CD14-positive monocyte (primary cell): ENCODE results near the gene PDE11A. TPM values are rescaled to one million over a fixed set of nuclear protein-coding genes. Genes with fewer than 3 reads are reported as not detected.

ENCODE experiments used
- DNase-seq, 3 donors: peaks; one replicate each; pipeline ENCODE4 v3.0.0-alpha.2; 2011 to 2022
- H2AFZ ChIP-seq: 2 replicates; pipeline ENCODE4 v1.6.0; 2012; ENCODE audit warnings: mild to moderate bottlenecking, low read depth, low read length, inconsistent platforms; ENCODE audit not compliant: insufficient read depth, poor library complexity, severe bottlenecking
- H3K27ac ChIP-seq, 2 donors: 1 replicate in 1 of 2; 2 replicates in 1 of 2; pipeline ENCODE4 v1.5.1; 2012 to 2013; ENCODE audit warnings: low read length in 2 of 2, control low read depth in 1 of 2, inconsistent platforms in 1 of 2, low read depth in 1 of 2, mild to moderate bottlenecking in 1 of 2
- H3K27me3 ChIP-seq, 2 donors: one replicate each; pipeline versions ENCODE4 v1.6.0 to v1.6.1; 2011 to 2013; ENCODE audit warnings: low read length in 2 of 2; ENCODE audit not compliant: control insufficient read depth in 2 of 2, insufficient read depth in 2 of 2
- H3K36me3 ChIP-seq, 2 donors: replicated peaks in 1 of 2; 1 replicate in 1 of 2; 2 replicates in 1 of 2; pipeline versions ENCODE4 v1.5.1 to v1.6.1; 2012 to 2013; ENCODE audit warnings: low read length in 2 of 2, control low read depth in 1 of 2, inconsistent platforms in 1 of 2, mild to moderate bottlenecking in 1 of 2; ENCODE audit not compliant: insufficient read depth in 2 of 2, control insufficient read depth in 1 of 2
- H3K4me1 ChIP-seq, 2 donors: 1 replicate in 1 of 2; 2 replicates in 1 of 2; pipeline versions ENCODE4 v1.5.1 to v1.6.1; 2012 to 2013; ENCODE audit warnings: low read length in 2 of 2, control low read depth in 1 of 2, inconsistent platforms in 1 of 2, mild to moderate bottlenecking in 1 of 2, moderate library complexity in 1 of 2; ENCODE audit not compliant: insufficient read depth in 2 of 2, control insufficient read depth in 1 of 2
- H3K4me2 ChIP-seq: replicated peaks from 2 replicates; pipeline ENCODE3; 2012; ENCODE audit warnings: low read length, moderate library complexity, mild to moderate bottlenecking; ENCODE audit not compliant: poor library complexity, severe bottlenecking; ENCODE audit errors: extremely low read depth
- H3K4me3 ChIP-seq, 3 experiments: fragments of 200-600 bp in 1 of 3; sonication (generic) in 1 of 3; replicated peaks in 1 of 3; 1 replicate in 2 of 3; 2 replicates in 1 of 3; pipeline ENCODE4 v1.5.1; 2011 to 2013; ENCODE audit warnings: low read length in 3 of 3, mild to moderate bottlenecking in 3 of 3, control low read depth in 2 of 3, low read depth in 2 of 3, inconsistent platforms in 1 of 3, moderate library complexity in 1 of 3
- H3K79me2 ChIP-seq: 2 replicates; pipeline ENCODE4 v1.6.0; 2012; ENCODE audit warnings: mild to moderate bottlenecking, control low read depth, inconsistent platforms, low read length, moderate library complexity; ENCODE audit not compliant: insufficient read depth
- H3K9ac ChIP-seq: 2 replicates; pipeline ENCODE4 v1.6.0; 2017; ENCODE audit warnings: low read length, mild to moderate bottlenecking; ENCODE audit not compliant: insufficient read depth, poor library complexity, severe bottlenecking
- H3K9me3 ChIP-seq, 2 donors: replicated peaks in 1 of 2; 1 replicate in 1 of 2; 2 replicates in 1 of 2; pipeline versions ENCODE4 v1.5.1 to v1.6.1; 2012 to 2013; ENCODE audit warnings: low read length in 2 of 2, control low read depth in 1 of 2; ENCODE audit not compliant: control insufficient read depth in 1 of 2, insufficient read depth in 1 of 2
- H4K20me1 ChIP-seq: 2 replicates; pipeline ENCODE4 v1.6.0; 2012; ENCODE audit warnings: mild to moderate bottlenecking, low read length, control low read depth, moderate library complexity; ENCODE audit not compliant: insufficient read depth
- H3K27ac Mint-ChIP-seq, 7 donors: one replicate each; pipeline ENCODE4 v1.8.0; 2020; ENCODE audit warnings: mild to moderate bottlenecking in 7 of 7, mixed read lengths in 7 of 7, moderate library complexity in 6 of 7, inconsistent platforms in 2 of 7
- H3K27me3 Mint-ChIP-seq, 3 donors: one replicate each; pipeline ENCODE4 v1.8.0; 2021 to 2022; ENCODE audit warnings: low read depth in 3 of 3, mild to moderate bottlenecking in 3 of 3, mixed read lengths in 3 of 3, moderate library complexity in 3 of 3, inconsistent platforms in 1 of 3
- H3K36me3 Mint-ChIP-seq, 2 donors: one replicate each; pipeline ENCODE4 v1.8.0; 2020; ENCODE audit warnings: mixed read lengths in 2 of 2, inconsistent platforms in 1 of 2, mild to moderate bottlenecking in 1 of 2
- H3K4me1 Mint-ChIP-seq: one replicate; pipeline ENCODE4 v1.8.0; 2020; ENCODE audit warnings: mild to moderate bottlenecking, mixed read lengths
- H3K4me3 Mint-ChIP-seq, 2 donors: one replicate each; pipeline ENCODE4 v1.8.0; 2020; ENCODE audit warnings: mild to moderate bottlenecking in 2 of 2, mixed read lengths in 2 of 2, moderate library complexity in 1 of 2
- H3K9me3 Mint-ChIP-seq, 7 donors: one replicate each; pipeline ENCODE4 v1.8.0; 2020 to 2022; ENCODE audit warnings: mixed read lengths in 7 of 7, mild to moderate bottlenecking in 6 of 7, moderate library complexity in 6 of 7, inconsistent platforms in 2 of 7
- WGBS: methylation state at CpG from one replicate; pipeline ENCODE4 v1.1.5; 2013; ENCODE audit warnings: missing lambda C conversion rate; ENCODE audit not compliant: insufficient coverage; 5-methylcytosine and 5-hydroxymethylcytosine counted together
- intact Hi-C, 2 donors: fragments of 100-400 bp; cut with micrococcal nuclease; formaldehyde crosslinking; loops; one replicate each; pipeline versions ENCODE4 v1.15.0 to v1.15.1; 2023
- polyA plus RNA-seq, 3 donors: library from polyadenylated mRNA; depleted of rRNA in 1 of 3; unstranded in 2 of 3; stranded (reverse) in 1 of 3; fragments of 300-500 nt in 2 of 3; fragments of >200 nt in 1 of 3; fragmentation: Illumina TruSeq in 2 of 3; gene quantifications; 1 replicate in 2 of 3; 2 replicates in 1 of 3; pipeline ENCODE4 v1.2.3, GENCODE V29; 2012 to 2021
- TF ChIP-seq, protein P1 (sequence below): fragments of 200-600 bp; IDR thresholded peaks from one replicate; pipeline ENCODE4 v1.8.0; 2022; ENCODE audit warnings: antibody characterized with exemption, mild to moderate bottlenecking

Gene PDE11A
- polyA plus RNA-seq, 3 donors = not detected

DNA sequence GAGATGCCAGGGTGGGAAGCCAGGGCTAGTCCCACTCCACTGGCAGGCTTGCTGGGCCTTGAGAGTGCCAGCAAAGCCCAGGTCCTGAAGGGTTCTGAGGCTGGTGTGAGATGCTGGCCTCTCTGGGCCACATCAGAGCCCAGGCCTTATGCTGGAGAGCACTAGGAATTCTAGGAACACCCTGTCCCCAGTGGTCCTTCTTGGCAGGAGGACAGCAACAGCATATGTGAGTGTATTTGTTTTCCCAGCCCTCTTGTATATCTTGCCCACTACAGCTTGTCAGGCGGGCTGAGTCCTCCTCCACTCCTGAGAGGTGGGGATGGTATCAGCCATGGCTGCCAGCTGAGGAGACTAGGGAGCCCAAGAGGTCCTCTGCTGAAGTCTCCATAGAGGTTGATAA lies 327.0 kb downstream of the PDE11A start:
- H3K27me3 ChIP-seq = no peaks in the 10 kb centered on the region
- Mint-ChIP-seq H3K27me3 (peaks cover 1 to 4% (median 2%) of the 10 kb centered on the region in 3 donors), H3K4me1 (peaks cover 6% of the 10 kb centered on the region), H3K27ac (no peak overlapping the region), H3K4me3 (no peak overlapping the region), H3K9me3 (peaks cover 0 to 7% (median 3%) of the 10 kb centered on the region in 7 donors), H3K36me3 (no peaks in the 10 kb centered on the region)
- no peaks in the 10 kb centered on the region for H3K36me3 ChIP-seq
- no peak overlapping the region for H3K4me3 ChIP-seq
- WGBS = no CpG with 5 or more reads among the region's 1 CpG
- no peak overlapping the region for H3K4me2 ChIP-seq
- H2AFZ ChIP-seq = no peak overlapping the region
- H3K9me3 ChIP-seq = no peaks in the 10 kb centered on the region
- no peaks in the 10 kb centered on the region for H3K79me2 ChIP-seq
- no peak overlapping the region for H3K9ac ChIP-seq
- intact Hi-C loops = no loop called here
- no peak for DNase-seq
- TF ChIP-seq, protein P1, sequence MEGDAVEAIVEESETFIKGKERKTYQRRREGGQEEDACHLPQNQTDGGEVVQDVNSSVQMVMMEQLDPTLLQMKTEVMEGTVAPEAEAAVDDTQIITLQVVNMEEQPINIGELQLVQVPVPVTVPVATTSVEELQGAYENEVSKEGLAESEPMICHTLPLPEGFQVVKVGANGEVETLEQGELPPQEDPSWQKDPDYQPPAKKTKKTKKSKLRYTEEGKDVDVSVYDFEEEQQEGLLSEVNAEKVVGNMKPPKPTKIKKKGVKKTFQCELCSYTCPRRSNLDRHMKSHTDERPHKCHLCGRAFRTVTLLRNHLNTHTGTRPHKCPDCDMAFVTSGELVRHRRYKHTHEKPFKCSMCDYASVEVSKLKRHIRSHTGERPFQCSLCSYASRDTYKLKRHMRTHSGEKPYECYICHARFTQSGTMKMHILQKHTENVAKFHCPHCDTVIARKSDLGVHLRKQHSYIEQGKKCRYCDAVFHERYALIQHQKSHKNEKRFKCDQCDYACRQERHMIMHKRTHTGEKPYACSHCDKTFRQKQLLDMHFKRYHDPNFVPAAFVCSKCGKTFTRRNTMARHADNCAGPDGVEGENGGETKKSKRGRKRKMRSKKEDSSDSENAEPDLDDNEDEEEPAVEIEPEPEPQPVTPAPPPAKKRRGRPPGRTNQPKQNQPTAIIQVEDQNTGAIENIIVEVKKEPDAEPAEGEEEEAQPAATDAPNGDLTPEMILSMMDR = no peak
- H3K27ac ChIP-seq = no peak overlapping the region
- no peaks in the 10 kb centered on the region for H3K4me1 ChIP-seq
- no peaks in the 10 kb centered on the region for H4K20me1 ChIP-seq

DNA sequence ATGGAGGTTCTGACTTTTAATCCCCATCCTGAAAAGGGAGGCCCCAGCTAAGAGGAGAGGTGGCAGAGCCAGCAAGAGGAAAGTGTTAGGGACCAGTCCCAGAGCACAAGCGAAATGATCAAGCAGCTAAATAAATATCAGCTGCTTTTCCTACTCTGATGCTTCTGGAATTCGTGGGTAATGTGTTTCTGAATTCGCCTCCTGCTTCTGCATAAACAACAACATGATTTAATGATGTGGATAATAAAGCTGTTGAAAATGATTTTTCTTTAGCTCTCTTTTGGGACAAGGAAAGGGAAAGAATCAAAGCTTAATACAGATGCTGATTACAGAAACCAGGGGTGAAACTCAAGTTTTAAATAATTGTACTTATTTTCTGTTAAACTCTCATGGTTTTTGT lies 329.7 kb downstream of the PDE11A start:
- Mint-ChIP-seq H3K9me3 (peaks cover 2 to 10% (median 4%) of the 10 kb centered on the region in 7 donors), H3K4me3 (no peak overlapping the region), H3K27me3 (peaks cover 1 to 4% (median 2%) of the 10 kb centered on the region in 3 donors), H3K36me3 (no peaks in the 10 kb centered on the region), H3K4me1 (peaks cover 14% of the 10 kb centered on the region), H3K27ac (no peak overlapping the region)
- Histone ChIP-seq H3K4me1 (no peaks in the 10 kb centered on the region), H3K36me3 (no peaks in the 10 kb centered on the region), H3K27me3 (no peaks in the 10 kb centered on the region), H2AFZ (no peak overlapping the region), H3K9ac (no peak overlapping the region), H3K79me2 (no peaks in the 10 kb centered on the region), H3K27ac (no peak overlapping the region), H3K4me2 (no peak overlapping the region), H4K20me1 (no peaks in the 10 kb centered on the region), H3K4me3 (no peak overlapping the region), H3K9me3 (no peaks in the 10 kb centered on the region)
- intact Hi-C loops = no loop called here
- TF ChIP-seq, protein P1 = no peak
- no CpG with 5 or more reads among the region's 3 CpGs for WGBS
- no peak for DNase-seq
